M059J (cell line): ENCODE measurements around the gene BCL11A. TPM values are rescaled to one million over a fixed set of nuclear protein-coding genes. Genes with fewer than 3 reads are reported as not detected.
A peak's percentile ranks its signal among the peaks of the same experiment; 100 is the strongest.

Experiments
- DNase-seq: peaks from one replicate; pipeline ENCODE4 v3.0.0-alpha.2; 2012; ENCODE audit warnings: low read depth
- total RNA-seq: library from RNA; depleted of rRNA; stranded (reverse); fragments of >200 nt; shearing (Covaris generic); gene quantifications from 2 replicates; pipeline ENCODE4 v1.2.3, GENCODE V29; 2014

BCL11A gene
- total RNA-seq, 1 experiment from 2014 or later: not detected

DNA sequence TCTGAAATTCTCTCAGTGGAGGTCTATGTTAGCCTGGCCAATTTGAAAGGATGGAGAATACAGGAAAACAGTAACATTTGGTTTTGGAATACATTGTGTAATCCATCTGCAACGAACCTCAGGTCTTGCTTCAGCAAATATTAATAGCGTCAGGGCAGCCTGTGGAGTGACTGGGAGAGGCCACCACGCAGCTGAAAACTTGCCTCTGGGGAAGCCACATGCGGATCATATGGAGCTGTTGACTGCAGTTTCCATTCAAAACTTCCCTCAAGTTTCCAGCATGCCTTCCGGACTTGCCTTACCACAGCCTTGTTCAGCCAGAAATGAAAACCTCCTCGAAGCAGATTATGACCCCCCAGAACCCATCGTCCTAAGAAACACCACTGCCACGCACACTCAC lies 25.7 kb downstream of the BCL11A start:
- DNase-seq: no peak

DNA sequence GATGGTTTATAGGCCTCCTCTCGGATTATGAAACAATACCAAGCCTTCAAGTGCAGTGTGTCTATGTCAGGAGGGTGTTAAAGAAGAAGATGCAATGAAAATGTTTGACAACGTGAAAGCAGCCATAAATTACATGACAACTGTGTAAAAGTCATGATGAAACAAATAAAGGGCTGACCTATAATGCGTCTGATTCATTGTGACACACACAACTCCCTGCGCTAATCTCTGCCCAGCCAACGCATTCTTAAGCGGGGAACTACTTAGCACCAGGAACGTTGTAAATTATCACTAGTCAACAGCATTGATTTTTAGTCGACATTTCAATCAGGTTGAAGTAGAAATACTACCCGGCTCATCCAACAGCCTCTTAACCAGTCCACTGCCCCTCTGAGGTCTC lies 26.8 kb downstream of the BCL11A start:
- DNase-seq: no peak

DNA sequence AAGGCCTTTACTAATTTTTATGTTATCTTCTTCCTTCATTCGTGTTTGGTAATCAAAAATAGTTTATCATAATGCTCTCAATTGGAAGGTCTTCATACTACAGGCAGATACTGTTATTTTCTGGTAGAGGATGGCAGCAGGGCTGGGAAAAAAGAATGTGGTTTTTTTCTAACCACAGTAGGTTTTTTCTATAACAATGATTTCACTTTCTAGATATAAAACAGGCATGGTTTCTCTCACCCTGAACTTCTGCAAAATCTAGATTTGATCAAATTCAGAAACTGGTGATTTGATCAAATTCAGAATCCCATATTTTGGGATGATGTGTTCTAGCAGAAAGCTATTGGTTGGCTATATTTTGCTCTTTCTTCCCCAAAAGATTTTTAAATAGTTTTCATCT lies 27.6 kb downstream of the BCL11A start:
- no peak for DNase-seq

DNA sequence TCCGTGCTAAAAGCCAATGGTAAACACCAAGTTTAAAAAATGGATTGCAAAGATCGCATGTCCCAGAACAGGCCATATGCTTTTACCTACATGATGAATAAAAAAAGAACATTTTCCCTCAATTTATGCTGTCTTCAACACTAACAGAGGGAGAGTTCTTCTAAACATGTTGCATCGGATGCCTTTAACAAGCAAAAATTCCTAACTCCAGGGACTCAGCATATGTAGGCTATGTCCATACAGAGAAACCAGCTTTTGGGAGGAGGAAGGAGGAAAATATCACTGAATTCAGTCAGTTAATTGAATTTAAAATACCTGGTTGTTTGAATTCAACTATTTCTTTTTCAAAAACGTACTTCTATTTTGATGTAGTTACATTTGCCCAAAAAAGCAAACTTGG lies 28.6 kb downstream of the BCL11A start:
- DNase-seq: no peak

DNA sequence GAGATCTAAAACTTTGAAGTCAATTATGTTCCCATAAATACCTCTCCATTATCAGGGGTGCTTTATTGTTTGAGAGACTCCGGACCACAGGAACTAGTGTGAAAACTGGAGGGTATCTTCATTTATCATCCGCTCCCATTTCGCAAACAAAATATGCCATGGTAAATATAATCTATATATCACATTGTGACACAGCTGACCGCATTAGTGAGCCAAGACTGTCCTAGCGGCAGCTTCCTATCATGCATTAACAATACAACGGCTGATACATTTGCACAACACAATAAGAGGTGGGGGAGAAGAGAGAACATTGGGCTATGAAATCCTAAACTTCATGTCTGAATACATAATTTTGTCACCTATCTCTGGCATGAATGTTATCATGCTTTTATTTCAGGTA lies 29.5 kb downstream of the BCL11A start:
- DNase-seq: no peak

DNA sequence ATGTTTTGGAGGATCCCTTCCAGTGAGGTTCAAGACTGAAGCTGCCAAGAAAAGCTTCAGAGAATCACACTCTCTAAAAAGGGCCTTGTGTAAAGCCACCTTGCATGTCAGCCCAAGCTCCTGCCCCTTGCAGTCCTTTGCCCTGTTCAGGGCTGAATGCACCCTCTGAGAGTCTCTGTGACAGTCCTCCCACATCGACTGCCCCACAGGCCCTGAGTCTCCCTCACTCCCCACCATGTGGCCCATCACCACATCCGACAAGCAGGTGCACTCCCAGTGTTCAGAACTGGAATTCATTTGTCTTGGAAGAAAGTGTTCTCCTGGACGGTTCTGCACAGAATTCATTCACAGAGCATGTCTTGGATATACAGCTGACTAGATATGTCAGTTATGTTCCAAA lies 31.0 kb downstream of the BCL11A start:
- no peak for DNase-seq

DNA sequence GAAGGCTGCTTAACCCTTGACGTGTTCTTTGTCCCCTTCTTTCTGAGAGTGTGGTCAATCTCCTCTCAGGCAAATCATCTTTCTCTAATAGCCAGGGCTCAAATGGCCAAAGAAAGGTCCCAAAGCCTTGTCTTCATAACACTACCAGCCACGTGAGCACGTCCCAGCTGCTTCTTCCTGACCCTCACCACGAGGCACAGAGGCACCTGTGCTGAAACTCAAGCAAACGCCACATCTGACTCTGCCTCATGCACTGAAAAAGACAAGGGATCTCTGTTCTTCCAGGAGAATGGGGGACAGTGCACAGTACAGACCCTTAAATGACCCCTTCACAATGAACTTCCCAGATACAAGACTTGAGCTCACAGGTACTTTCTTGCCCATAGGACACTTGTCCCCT lies 31.8 kb downstream of the BCL11A start:
- no peak for DNase-seq

DNA sequence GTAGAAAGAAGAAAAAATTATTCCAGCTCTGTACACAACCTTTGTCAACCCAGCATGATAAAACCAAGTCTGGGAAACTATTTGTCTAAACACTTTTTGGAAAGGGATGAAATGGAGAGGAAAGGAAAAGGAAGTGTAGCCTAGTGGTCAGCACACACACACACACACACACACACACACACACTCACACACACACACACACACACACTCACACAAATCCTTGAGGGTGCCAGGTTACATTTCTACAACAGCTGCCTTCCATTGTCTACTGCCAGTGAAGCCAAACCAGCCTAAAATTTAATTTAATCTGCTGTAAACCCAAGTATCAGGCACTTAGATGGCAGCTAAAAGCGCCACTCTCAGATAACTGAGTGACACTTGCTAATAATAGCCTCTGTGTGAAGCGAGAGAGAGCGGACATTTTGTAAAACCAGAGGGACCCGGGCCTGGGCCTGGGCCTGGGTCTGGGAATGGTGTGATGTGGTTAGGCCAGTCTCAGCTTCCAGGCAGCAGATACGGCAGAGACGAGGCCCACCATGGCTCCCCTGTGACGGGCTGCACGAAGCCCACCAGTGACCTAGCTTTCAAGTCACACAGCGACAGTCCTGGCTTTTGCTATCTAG lies 32.4 kb downstream of the BCL11A start:
- no peak for DNase-seq

DNA sequence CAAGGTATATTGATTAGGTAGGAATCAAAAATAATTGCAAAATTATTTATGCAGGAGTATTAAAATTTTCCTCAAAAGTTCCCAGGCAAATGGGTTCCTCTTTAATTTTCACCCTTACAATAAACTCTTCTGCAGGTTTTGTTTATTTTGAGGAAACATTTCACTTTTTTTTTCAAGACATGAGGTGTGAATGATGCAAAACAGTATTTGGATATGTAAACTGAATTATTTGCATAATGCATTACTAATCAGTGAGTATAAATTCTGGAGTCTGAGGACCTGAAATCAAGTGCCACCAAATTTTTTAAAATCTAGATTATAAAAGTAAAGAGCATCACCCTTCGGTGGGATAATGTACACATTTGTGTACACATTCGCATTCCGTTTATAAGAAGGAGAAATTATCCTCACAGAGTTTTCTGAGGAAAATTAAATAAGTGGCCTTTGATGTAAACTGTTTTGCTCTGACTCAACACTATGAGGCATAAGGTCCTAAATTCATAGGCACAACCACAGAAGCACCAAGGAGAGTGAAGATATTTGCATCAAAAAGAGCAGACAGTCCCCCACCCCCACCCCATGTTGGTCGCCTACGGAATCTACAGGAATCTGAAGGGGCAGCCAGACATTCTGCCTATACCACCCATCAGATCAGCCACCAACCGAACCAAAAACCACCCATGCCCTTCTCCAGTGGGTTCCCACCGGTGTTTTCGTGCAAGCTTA lies 33.1 kb downstream of the BCL11A start:
- no peak for DNase-seq

DNA sequence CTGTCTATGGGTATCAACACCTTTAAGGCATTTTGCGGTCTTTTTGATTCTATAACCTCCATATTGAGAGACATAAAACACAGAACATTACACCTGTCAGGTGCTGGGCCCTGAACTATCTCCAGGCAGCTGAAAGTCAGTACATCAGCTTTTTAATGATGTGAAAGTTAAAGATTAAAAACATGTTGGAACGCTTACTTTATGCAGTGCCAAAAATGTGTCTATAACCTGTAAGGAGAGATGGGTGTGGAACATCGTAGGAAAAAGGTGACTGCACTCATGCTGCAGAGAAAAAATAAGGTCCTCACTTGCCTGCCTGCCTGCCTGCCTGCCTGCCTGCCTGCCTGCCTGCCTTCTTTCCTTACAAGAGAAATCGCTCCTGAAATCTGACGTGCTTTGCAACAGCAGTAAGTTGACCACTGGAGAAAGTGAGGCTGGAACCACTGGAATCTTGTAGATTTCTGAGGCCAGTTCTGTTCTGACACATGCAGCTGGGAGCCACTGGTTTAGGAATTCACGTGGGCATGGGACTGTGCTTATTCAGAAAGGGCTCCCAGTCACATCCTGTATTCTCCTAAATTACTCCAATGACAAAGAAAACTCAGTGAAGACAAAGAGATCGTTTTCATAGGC lies 34.1 kb downstream of the BCL11A start:
- DNase-seq: no peak

DNA sequence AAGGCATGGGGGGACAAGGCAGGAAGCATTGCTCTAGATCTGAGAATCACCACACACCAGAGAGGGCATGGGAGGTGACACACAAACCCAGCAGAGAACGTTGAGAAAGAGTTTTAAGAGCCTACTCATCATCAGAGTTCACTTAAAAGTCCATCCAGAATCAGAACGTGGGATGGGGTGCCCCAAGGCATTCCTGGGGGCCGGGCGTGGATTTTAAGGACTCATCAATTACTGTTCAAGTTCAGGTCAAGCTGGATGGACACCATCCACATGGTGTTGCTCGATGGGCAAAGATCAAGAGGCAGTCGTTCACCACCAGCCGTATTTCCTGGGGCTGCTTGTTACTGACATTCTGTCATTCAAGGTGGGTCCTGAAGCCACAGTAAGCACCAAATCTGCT lies 34.9 kb downstream of the BCL11A start:
- no peak for DNase-seq

DNA sequence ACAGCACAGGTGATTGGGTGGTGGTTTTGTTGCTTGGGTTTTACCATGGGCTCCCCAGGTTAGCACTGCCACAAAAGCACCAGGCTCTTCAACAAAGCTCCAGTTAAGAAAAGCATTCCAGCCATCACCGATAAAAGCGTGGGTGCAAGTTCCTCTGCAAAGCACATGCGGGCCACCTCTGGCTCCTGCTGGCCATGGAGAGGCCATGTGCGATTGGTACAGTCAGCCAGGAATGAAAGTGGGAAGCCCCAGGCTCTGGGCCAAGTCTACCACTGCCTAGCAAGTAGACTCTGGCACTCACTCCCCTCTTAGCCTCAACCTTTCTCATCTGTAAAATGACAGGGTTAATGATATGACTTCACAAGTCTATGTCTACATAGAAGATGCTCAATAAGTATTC lies 36.0 kb downstream of the BCL11A start:
- DNase-seq: no peak

DNA sequence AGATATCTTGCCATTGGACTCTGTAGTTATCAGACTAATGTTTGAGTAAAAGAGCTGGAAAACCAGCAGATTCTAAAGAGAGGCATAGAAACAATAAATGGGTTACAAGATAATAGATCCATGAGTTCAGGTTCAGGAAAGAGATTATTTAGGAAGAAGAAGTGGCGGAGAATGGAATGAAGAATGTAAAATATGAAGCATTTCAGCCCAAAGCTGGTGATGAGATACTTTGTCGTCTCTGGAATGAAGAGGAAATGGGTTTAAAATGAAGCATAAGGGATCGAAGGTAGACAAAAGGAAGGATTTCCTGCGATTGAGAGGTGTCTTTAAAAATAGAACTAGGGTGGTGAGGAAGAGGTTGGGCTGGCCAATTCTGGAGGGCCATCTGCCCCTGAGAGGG lies 36.6 kb downstream of the BCL11A start:
- no peak for DNase-seq

DNA sequence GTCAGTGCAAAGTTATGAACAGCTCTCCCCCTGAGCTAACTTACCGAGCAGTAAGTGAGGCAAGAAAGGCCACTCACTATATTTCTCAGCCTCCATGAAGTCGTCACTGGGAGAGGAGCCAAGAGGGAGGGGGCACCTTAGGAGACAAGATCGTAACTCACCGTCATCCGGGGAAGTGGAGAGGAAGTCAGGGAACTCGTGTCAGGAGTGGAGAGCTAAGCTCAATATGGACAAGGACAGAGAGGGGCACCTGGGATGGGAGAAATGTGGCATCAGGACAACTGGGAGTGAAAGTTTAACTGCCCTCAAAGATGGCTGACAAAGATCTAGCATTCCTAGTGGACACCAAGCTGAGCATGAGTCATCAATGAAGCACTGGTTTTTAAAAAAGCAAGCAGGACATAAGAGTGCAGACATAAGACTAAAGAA lies 37.1 kb downstream of the BCL11A start:
- peak; percentile 43 for DNase-seq

DNA sequence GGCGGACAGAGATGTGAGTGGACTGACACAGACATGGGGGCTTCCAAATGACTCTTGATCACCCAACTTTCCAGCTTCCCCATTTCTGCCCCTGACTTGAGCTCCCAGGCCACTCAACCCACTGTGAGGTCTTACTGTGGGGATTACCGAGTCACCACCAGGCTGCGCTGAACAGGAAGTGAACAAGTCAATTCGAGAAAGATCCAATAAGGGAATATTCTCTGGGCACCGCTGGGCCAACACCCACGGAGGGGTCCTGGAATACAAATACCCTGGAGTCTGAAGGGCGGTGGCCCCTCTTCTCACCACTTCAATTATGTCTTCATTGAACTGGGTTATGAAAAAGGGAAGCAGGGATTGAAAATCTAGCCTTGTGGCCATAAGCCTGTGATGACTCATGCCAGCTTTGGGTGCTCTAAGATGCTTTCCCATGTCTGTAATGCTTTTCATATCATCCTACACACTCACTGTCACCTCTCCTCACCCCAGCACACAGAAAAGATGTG lies 37.7 kb downstream of the BCL11A start:
- DNase-seq: peak; percentile 31

DNA sequence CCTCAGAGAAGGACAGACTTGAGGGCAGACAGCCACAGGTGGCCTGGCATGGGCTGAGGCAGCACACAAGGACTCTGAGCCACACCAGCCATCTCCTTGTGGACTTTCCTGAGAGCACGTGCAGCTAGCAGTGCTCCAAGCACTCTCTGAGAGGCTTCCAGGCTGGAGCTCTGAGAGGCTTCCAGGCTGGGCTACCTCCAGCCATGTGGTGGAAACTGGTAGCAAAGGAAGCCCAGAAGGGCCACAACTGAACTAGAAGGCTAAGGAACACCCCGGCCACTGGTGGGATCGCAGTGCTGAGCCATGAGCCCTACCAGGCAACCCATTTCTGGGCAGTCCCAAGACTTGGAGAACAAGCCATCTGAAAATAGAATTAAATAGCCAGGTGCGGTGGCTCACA lies 39.5 kb downstream of the BCL11A start:
- DNase-seq: no peak

DNA sequence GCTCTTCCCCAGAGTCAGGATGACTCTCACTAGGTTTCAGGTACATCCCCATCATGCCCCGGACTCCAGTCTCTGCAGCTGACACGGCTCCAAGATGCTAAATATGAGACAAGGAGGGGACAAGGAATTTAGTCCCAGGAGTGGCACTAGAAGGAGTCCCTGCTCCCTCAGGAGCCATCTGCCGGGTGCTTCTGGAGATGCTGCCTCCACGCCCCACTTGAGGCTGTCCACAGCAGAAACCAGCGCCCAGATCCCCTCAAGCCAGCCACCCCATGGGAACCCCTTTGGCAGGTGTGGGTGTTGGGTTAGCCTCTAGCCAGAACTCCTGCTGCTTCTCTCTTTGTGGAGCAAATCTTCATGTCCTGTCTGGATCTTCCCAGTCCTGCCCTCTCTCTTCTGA lies 40.3 kb downstream of the BCL11A start:
- no peak for DNase-seq

DNA sequence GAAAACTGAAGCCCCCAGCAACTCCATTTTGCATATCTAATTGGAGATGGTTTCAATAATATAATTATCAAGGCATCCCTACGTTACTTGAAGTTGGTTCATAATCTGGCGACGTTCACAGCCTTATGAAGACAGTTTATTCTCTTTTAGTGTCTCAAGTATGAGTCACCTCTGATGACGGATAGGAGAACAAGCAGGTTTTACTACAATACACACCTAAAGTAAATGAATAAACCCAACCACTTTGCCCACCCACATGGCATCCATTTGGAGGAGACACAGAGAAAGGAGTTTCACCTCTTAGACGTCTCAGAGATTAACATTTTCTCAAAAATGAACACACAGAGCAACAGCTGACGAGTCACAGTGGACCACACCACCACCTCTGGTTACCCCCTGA lies 40.8 kb downstream of the BCL11A start:
- no peak for DNase-seq

DNA sequence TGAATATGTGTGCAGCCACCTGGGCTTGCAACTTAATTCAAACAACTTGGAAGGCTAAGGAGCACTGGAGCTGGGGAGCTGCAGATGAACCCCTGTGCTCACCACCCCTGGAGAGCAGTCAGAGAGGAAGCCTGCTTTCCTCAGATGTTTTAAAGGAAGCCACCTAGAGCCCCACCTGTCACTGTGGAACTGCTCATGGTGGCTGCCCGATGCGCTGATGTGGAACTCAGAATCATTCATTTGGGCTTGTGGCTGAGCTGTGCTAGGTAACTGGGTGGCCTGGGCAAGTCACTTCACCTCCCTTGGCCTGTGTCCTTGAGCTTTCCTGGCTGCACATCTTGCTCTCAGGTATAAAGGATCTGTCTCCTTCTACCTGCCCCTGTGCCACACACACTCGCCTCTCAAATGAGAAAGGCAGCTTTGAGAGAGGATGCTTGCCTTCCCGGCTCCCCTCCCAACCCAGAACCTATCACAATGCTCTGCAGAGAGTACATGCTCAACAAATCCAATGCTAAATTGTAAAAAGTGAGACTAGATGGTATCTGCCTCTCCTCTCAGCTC lies 41.3 kb downstream of the BCL11A start:
- DNase-seq: no peak

DNA sequence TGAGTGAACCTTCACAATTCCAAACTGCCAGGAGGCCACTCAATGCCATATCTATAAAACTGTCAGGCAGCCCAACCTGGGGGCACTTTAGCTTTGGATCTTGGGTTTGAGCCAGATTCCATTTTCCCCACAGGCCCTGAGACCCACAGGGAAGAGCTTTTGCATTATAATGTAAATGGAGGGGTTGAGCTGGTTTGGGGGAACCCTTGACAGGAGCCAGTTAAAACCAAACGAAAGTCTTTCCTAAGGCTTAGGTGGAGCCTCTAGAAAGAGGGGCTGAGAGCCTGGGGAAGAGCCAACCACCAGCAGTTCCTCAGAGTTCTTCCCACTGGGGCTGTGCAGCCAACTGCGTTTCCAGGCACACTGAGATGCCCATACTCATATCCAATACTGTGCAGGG lies 42.7 kb downstream of the BCL11A start:
- no peak for DNase-seq

DNA sequence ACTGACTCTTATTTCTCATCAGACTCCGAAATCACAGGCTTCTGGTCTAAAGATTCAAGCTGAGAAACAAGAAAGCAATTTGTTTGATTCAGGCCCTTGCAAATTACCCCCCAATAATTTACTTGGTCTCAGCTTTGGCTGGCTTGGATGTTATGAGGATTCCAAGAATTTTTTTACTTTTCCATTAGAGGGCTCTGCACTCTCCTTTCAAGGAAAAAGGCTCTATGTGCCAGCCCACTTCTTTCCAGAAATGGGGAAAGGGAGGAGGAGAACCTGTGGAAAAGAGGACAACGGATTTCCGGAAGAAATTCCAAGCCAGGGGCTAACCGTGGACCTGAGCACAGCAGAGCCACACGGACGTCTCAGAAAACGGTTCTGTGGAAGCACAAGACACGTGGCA lies 44.4 kb downstream of the BCL11A start:
- no peak for DNase-seq

DNA sequence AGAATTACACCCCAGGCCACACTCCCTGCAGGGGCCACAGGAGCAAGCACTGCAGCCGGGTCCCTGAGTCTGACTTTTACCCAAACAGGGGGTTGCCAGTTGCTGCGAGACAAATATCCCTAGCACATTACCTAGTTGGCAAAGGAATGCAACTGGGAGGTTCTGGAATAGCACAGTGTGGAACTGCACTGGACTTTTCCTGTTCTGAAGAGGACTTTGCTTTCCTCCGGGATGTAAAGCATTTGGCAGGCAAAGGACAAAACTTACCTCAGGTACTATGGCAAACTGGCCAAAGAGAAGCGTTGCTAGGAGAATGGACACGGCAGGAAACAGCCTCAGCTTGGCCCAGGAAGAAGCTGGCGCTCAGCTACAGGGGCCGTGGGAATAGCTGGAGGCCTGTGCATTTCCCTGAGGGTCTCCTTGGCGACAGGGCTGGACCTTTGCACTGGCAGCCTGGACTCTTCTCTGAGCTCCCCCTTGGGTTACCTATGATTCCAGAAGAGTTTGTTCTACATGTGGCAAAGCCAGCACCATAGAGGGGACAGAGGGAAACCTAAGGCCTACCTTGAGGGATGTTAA lies 45.0 kb downstream of the BCL11A start:
- DNase-seq: no peak
